ENCODE data around the gene SMIM14. TPM values are rescaled to one million over a fixed set of nuclear protein-coding genes. Genes with fewer than 3 reads are reported as not detected.

SMIM14 gene
- total and polyA plus RNA-seq, 2 of the 8 experiments (the other 6 are each of a cell fraction or from before 2014, with no cell fraction given): 29.1 to 31.0 TPM

DNA sequence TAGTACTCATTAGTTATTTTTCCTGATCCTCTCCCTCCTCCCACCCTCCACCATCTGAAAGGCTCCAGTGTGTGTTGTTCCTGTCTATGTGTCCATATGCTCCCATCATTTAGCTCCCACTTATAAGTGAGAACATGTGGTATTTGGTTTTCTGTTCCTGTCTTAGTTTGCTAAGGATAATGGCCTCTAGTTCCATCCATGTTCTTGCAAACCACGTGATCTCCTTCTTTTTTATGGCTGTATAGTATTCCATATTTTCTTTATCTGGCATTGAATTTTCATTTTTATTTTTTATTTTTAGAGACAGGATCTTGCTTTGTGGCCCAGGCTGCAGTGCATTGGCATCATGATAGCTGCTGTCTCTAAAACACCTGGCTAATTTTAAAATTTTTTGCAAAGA is 47.3 kb upstream of the SMIM14 start:
- H3K27ac ChIP-seq (ENCODE audit: low read depth, low read length): no peak overlapping the region
- no peaks in the 10 kb centered on the region for H3K9me3 ChIP-seq (ENCODE audit: insufficient read depth in 2 of 2, low read depth in 1 of 2, low read length in 1 of 2)
- H3K18ac ChIP-seq (ENCODE audit: extremely low read depth, low read length): no peak overlapping the region
- H2BK120ac ChIP-seq (replicated peaks; ENCODE audit: low read depth, low read length): no peak overlapping the region
- no peaks in the 10 kb centered on the region for H3K36me3 ChIP-seq (ENCODE audit: control insufficient read depth in 2 of 4, insufficient read depth in 4 of 4, low read length in 3 of 4)
- H2BK12ac ChIP-seq (ENCODE audit: low read depth, low read length): no peak overlapping the region
- H3K9ac ChIP-seq (replicated peaks in 1 of 4; ENCODE audit: extremely low read depth in 1 of 4, low read depth in 3 of 4, low read length in 3 of 4): no peak overlapping the region
- H4K91ac ChIP-seq (replicated peaks; ENCODE audit: insufficient read length, low read length): no peak overlapping the region
- H4K8ac ChIP-seq (ENCODE audit: extremely low read depth, insufficient read depth, low read length): no peak overlapping the region
- H2BK20ac ChIP-seq (ENCODE audit: low read length): no peak overlapping the region
- FAIRE-seq (no peak), DNase-seq (ENCODE audit: low read depth in 1 of 2, low spot score in 2 of 2) (no peak)
- H3K4ac ChIP-seq (replicated peaks; ENCODE audit: insufficient read length, low read depth, low read length): no peak overlapping the region
- H3K23me2 ChIP-seq (ENCODE audit: low read depth, low read length): no peaks in the 10 kb centered on the region
- no peaks in the 10 kb centered on the region for H4K20me1 ChIP-seq (replicated peaks in 1 of 2; ENCODE audit: control insufficient read depth in 1 of 2, insufficient read depth in 2 of 2, low read length in 2 of 2)
- H4K5ac ChIP-seq (ENCODE audit: insufficient read length, low read depth, low read length): no peak overlapping the region
- H2BK15ac ChIP-seq (ENCODE audit: low read length): no peak overlapping the region
- no peaks in the 10 kb centered on the region for H3K79me1 ChIP-seq (ENCODE audit: low read depth, low read length)
- H3K14ac ChIP-seq (ENCODE audit: insufficient read length): no peak overlapping the region
- H3K27me3 ChIP-seq (replicated peaks in 1 of 4; ENCODE audit: control insufficient read depth in 3 of 4, extremely low read depth in 1 of 4, insufficient read depth in 3 of 4, low read length in 3 of 4): no peaks in the 10 kb centered on the region
- H3K23ac ChIP-seq (ENCODE audit: insufficient read length): no peak overlapping the region
- H2BK5ac ChIP-seq (ENCODE audit: low read depth, low read length): no peak overlapping the region
- CTCF ChIA-PET (ENCODE audit: partially characterized antibody): no interaction called here
- no peaks in the 10 kb centered on the region for H3K4me1 ChIP-seq (replicated peaks in 1 of 4; ENCODE audit: control insufficient read depth in 3 of 4, insufficient read depth in 4 of 4, low read length in 3 of 4)
- no peak overlapping the region for H2AK5ac ChIP-seq (ENCODE audit: low read depth, low read length)
- no peak overlapping the region for H2AFZ ChIP-seq (ENCODE audit: low read length)
- no peaks in the 10 kb centered on the region for H3K79me2 ChIP-seq (ENCODE audit: control insufficient read depth in 1 of 2, insufficient read depth in 2 of 2, low read length in 2 of 2)
- H3K56ac ChIP-seq (replicated peaks; ENCODE audit: insufficient read length, low read depth, low read length): no peak overlapping the region
- no peak overlapping the region for H3K4me3 ChIP-seq (ENCODE audit: extremely low read depth in 1 of 4, insufficient read depth in 2 of 4, low read depth in 3 of 4, low read length in 4 of 4)
- POLR2A ChIA-PET (ENCODE audit: partially characterized antibody): interaction anchor here (0.9 to 2.1 kb wide), 2 partner anchors 12 to 261 kb away, joined by 3 to 9 read pairs; partner anchors contain the start of gene UBE2K
- H3K4me2 ChIP-seq (ENCODE audit: insufficient read depth in 1 of 2, low read depth in 2 of 2, low read length in 2 of 2): no peak overlapping the region
- 6% methylated on average over 1 of the region's 1 CpG; no CpG with 5 or more reads in 1 of the 2 experiments for WGBS, 2 experiments (ENCODE audit: extremely low coverage in 1 of 2, insufficient coverage in 1 of 2, insufficient read length in 1 of 2, insufficient replicate concordance in 2 of 2, low coverage in 1 of 2, low lambda C conversion rate in 2 of 2, missing lambda C conversion rate in 1 of 2)
- TF ChIP-seq SP2 (IDR thresholded peaks at IDR 0.05; ENCODE audit: low read length) (no peak), ASH2L (IDR thresholded peaks at IDR 0.05; ENCODE audit: low read length) (no peak), SAP30 (IDR thresholded peaks at IDR 0.05; ENCODE audit: insufficient read depth, insufficient replicate concordance, low read length) (no peak), BCL11A (IDR thresholded peaks at IDR 0.05; ENCODE audit: low read depth in 2 of 2, low read length in 2 of 2) (no peak), NANOG (IDR thresholded peaks at IDR 0.05; ENCODE audit: insufficient read depth, low read depth, low read length, poor library complexity, severe bottlenecking) (no peak), POLR2AphosphoS5 (IDR thresholded peaks at IDR 0.05; ENCODE audit: low read depth, low read length) (no peak), TAF7 (optimal IDR thresholded peaks at IDR 0.05; ENCODE audit: borderline replicate concordance, low read depth, low read length) (no peak), SIN3A (conservative IDR thresholded peaks at IDR 0.05 in 1 of 2, IDR thresholded peaks at IDR 0.05 in 1 of 2; ENCODE audit: low read depth in 1 of 2, low read length in 2 of 2) (no peak), GTF2F1 (IDR thresholded peaks at IDR 0.05; ENCODE audit: borderline replicate concordance, low read depth, low read length) (no peak), CTCF (IDR thresholded peaks at IDR 0.05; ENCODE audit: control extremely low read depth in 1 of 3, insufficient read depth in 1 of 3, low read depth in 1 of 3, low read length in 3 of 3) (no peak)
- TF ChIP-seq, protein P1, sequence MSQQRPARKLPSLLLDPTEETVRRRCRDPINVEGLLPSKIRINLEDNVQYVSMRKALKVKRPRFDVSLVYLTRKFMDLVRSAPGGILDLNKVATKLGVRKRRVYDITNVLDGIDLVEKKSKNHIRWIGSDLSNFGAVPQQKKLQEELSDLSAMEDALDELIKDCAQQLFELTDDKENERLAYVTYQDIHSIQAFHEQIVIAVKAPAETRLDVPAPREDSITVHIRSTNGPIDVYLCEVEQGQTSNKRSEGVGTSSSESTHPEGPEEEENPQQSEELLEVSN (IDR thresholded peaks at IDR 0.05): no peak
